Right atrium auricular region (tissue), 2 donors: ENCODE results near the gene RHPN2. TPM values are rescaled to one million over a fixed set of nuclear protein-coding genes. Genes with fewer than 3 reads are reported as not detected.

Experiments used
- DNase-seq: peaks from one replicate; pipeline ENCODE4 v3.0.0-alpha.2; 2019; ENCODE audit warnings: low spot score
- H3K27ac ChIP-seq, 2 donors: fragments of 200-600 bp; sonication (generic); 1 replicate in 1 of 2; 2 replicates in 1 of 2; pipeline ENCODE4 v1.5.1; 2016 to 2019
- H3K27me3 ChIP-seq, 2 donors: fragments of 200-600 bp; sonication (generic); one replicate each; pipeline versions ENCODE4 v1.5.1 to v1.6.0; 2017 to 2019
- H3K36me3 ChIP-seq: fragments of 200-600 bp; sonication (generic); one replicate; pipeline ENCODE4 v1.5.1; 2016
- H3K4me1 ChIP-seq, 2 donors: fragments of 200-600 bp; sonication (generic); one replicate each; pipeline versions ENCODE4 v1.5.1 to v1.6.0; 2017 to 2019
- H3K4me3 ChIP-seq, 2 donors: fragments of 200-600 bp; sonication (generic); 1 replicate in 1 of 2; 2 replicates in 1 of 2; pipeline ENCODE4 v1.5.1; 2017 to 2019; ENCODE audit warnings: mild to moderate bottlenecking in 1 of 2, moderate library complexity in 1 of 2
- H3K9me3 ChIP-seq, 2 donors: fragments of 200-600 bp; sonication (generic); one replicate each; pipeline ENCODE4 v1.5.1; 2019
- CTCF ChIP-seq, 2 donors: fragments of 200-600 bp; sonication (generic); IDR thresholded peaks; one replicate each; pipeline ENCODE4 v1.5.1; 2019; ENCODE audit warnings: antibody characterized with exemption in 2 of 2
- total RNA-seq, 2 donors: library from RNA; depleted of rRNA; stranded (reverse); fragments of >200 nt; gene quantifications; one replicate each; pipeline ENCODE4 v1.1.0, GENCODE V29; 2016

Gene RHPN2
- total RNA-seq, 2 donors from 2014 or later, result 3.1 to 5.9 TPM

GRCh38 chr19:33055718-33056117 is 9.0 kb downstream of the RHPN2 start:
- Histone ChIP-seq H3K27me3 (no peaks in the 10 kb centered on the region), H3K36me3 (no peaks in the 10 kb centered on the region), H3K4me1 (no peaks in the 10 kb centered on the region), H3K27ac (no peak overlapping the region), H3K9me3 (no peaks in the 10 kb centered on the region), H3K4me3 (no peak overlapping the region)
- TF ChIP-seq CTCF (IDR thresholded peaks at IDR 0.05), result no peak
- DNase-seq, result no peak

- no peak for DNase-seq
- TF ChIP-seq CTCF (IDR thresholded peaks at IDR 0.05), result no peak
- Histone ChIP-seq H3K9me3 (no peaks in the 10 kb centered on the region), H3K4me3 (no peak overlapping the region), H3K36me3 (no peaks in the 10 kb centered on the region), H3K27me3 (no peaks in the 10 kb centered on the region), H3K27ac (no peak overlapping the region), H3K4me1 (no peaks in the 10 kb centered on the region)
Observed at GRCh38 chr19:33054623-33055022, 10.1 kb downstream of the RHPN2 start.

DNA sequence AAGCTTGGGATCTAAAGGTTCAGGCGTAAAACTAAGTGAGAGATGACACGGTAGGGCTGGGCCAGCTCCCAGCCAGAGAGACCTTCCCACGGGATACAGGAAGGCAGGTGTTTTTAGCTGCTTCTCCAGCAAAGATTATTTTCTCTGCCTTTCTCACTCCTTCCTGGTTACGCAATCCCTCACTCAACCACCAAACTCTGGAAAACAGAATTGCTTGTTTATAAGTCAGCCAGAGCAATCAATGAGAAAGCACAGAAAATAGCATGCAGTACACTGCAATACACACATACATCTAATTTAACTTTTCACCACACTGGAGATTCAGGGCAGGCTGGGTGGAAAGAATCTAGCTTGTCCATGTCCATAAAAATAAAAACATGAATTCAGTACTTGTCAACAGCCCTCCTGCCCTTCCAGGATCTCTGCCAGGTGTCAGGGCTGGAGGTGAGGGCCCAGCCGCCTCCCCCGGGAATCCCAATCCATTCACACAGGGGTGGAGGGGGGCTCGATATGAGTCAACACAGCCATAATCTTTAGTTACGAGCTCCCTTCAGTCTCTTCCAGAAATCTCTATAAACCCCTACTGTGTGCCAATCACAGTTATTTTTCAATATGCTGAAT is 12.2 kb downstream of the RHPN2 start:
- no peaks in the 10 kb centered on the region for H3K36me3 ChIP-seq
- H3K27ac ChIP-seq, result no peak overlapping the region
- TF ChIP-seq CTCF (IDR thresholded peaks at IDR 0.05), result no peak
- H3K27me3 ChIP-seq, result no peaks in the 10 kb centered on the region
- H3K4me1 ChIP-seq, result no peaks in the 10 kb centered on the region
- no peak for DNase-seq
- no peaks in the 10 kb centered on the region for H3K9me3 ChIP-seq
- no peak overlapping the region for H3K4me3 ChIP-seq

- H3K36me3 ChIP-seq, result no peaks in the 10 kb centered on the region
- no peak for DNase-seq
- no peaks in the 10 kb centered on the region for H3K4me1 ChIP-seq
- no peaks in the 10 kb centered on the region for H3K27me3 ChIP-seq
- TF ChIP-seq CTCF (IDR thresholded peaks at IDR 0.05), result no peak
- no peak overlapping the region for H3K4me3 ChIP-seq
- no peak overlapping the region for H3K27ac ChIP-seq
- no peaks in the 10 kb centered on the region for H3K9me3 ChIP-seq
Observed at GRCh38 chr19:33050110-33050509, 14.6 kb downstream of the RHPN2 start.

DNA sequence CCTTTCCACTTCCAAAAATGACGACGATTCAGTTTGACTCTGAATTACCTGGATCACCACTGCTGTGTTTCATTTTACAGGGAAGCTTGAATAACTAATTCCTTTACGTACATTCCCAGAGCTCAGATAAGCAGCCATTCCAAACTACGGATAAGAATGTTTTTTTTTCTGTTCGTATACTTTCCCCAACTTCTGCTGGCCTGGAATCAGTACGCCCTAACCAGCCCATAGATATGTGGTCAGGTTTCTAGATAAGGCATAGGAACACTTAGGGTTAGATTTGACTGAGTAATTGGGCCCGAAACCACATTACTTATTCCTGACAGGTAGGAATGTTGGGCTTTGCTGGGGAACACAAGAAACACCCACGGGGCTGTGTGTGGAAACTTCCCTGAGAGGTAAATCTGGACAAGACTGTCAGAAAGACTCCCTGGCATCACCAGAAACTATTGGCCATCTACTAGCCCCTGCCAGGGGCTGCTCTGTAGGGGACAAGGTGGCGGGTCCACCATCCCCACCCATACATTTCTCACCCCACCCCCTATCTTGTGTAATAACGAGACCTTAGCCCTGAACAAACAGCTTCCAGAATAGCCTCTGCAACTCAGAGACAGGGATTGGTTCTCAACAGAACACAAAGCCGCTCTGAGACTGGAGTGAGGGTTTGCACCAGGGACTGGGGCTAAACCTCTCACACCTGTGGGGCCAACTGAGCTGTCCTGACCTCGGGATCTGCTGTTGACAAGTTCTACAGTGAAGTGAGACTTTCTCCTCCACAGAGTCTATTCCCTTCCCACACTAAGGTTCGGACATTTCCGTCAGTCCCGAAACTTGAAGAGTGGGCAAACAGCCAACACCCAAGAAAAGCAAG is 15.6 kb downstream of the RHPN2 start:
- DNase-seq, result no peak
- H3K4me1 ChIP-seq, result no peaks in the 10 kb centered on the region
- no peaks in the 10 kb centered on the region for H3K36me3 ChIP-seq
- no peak for TF ChIP-seq CTCF (IDR thresholded peaks at IDR 0.05)
- no peak overlapping the region for H3K4me3 ChIP-seq
- H3K9me3 ChIP-seq, result no peaks in the 10 kb centered on the region
- H3K27me3 ChIP-seq, result no peaks in the 10 kb centered on the region
- no peak overlapping the region for H3K27ac ChIP-seq
